ENCODE results near the gene KLHDC9. TPM values are rescaled to one million over a fixed set of nuclear protein-coding genes. Genes with fewer than 3 reads are reported as not detected.
A peak's percentile ranks its signal among the peaks of the same experiment; 100 is the strongest.

Gene KLHDC9
- total and polyA plus RNA-seq, 9 of the 15 experiments (the other 6 are each of a cell fraction or from before 2014, with no cell fraction given): not detected

DNA sequence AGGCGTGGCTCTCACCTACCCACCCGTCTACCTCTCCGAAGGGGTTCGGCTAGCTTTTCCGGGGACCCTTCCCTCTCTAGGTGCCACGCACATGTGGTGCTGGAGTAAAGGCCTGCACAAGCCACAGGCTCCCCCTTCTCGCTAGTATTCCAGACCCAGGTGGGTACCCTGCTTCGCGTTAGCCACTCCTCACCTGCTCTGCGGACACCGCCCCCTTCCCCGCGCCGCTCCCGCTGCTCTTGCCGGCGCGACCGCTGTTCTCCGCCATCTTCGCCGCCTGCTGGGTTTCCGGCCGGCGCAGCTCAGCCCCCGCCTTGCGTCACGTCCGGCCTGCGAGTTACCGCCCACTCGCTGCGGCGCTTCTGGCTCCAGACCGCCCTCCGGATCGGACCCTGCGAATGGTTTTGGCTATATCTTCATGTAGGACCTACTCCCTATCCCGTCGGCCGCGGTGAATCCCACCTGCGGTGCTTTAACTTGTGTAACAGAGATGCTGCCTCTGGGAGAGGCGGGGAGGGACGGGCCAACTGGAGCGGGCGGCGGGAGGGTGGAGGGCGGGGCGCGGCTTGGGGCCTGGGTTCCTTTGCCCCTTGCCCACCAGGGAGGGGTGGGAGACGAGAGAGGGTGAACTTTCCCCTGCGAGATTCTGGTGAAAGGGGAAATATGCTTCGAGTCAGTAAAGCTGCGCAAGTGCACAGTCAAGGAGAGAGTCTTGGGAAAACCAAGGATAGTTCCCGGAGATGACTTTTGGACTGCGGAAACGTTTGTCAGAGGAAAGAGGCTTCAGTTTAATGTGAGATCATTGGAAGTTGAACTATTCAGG is 19.8 kb downstream of the KLHDC9 start, which contains the start of the genes NIT1 and PFDN2 (continued):
- TF ChIP-seq, protein P1, sequence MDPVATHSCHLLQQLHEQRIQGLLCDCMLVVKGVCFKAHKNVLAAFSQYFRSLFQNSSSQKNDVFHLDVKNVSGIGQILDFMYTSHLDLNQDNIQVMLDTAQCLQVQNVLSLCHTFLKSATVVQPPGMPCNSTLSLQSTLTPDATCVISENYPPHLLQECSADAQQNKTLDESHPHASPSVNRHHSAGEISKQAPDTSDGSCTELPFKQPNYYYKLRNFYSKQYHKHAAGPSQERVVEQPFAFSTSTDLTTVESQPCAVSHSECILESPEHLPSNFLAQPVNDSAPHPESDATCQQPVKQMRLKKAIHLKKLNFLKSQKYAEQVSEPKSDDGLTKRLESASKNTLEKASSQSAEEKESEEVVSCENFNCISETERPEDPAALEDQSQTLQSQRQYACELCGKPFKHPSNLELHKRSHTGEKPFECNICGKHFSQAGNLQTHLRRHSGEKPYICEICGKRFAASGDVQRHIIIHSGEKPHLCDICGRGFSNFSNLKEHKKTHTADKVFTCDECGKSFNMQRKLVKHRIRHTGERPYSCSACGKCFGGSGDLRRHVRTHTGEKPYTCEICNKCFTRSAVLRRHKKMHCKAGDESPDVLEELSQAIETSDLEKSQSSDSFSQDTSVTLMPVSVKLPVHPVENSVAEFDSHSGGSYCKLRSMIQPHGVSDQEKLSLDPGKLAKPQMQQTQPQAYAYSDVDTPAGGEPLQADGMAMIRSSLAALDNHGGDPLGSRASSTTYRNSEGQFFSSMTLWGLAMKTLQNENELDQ (CRISPR knock-in tag; IDR thresholded peaks at IDR 0.05; ENCODE audit: borderline replicate concordance): no peak
- TF ChIP-seq NCOA1 (IDR thresholded peaks at IDR 0.05; ENCODE audit: low read depth) (no peak; the same call in 1 of the 2 replicates), CHD2 (IDR thresholded peaks at IDR 0.05; ENCODE audit: low read depth, low read length) (no peak), TBP (optimal IDR thresholded peaks at IDR 0.05; ENCODE audit: low read depth, low read length) (peak; percentile 80), ZNF444 (CRISPR knock-in tag; IDR thresholded peaks at IDR 0.05) (no peak), SAP30 (IDR thresholded peaks at IDR 0.05; ENCODE audit: borderline replicate concordance, insufficient read depth, low read depth, low read length, poor library complexity, severe bottlenecking) (peak; percentile 97), ETV1 (tag; conservative IDR thresholded peaks at IDR 0.05; ENCODE audit: low read depth) (peak; percentile 89), SMAD4 (CRISPR knock-in tag; conservative IDR thresholded peaks at IDR 0.05) (peak; percentile 42), SMARCC2 (IDR thresholded peaks at IDR 0.05; ENCODE audit: low read depth) (no peak), ZNF778 (CRISPR knock-in tag; IDR thresholded peaks at IDR 0.05) (no peak), BRCA1 (IDR thresholded peaks at IDR 0.05) (no peak), BRCA1 (CRISPR knock-in tag; IDR thresholded peaks at IDR 0.05) (no peak), ZBTB17 (CRISPR knock-in tag; IDR thresholded peaks at IDR 0.05) (peak; percentile 74), ELF4 (CRISPR knock-in tag; IDR thresholded peaks at IDR 0.05) (no peak), MAZ (CRISPR knock-in tag; conservative IDR thresholded peaks at IDR 0.05 in 1 of 2, IDR thresholded peaks at IDR 0.05 in 1 of 2) (peak; percentile 74 to 77; a peak in 3 of 4 replicates), ZNF316 (IDR thresholded peaks at IDR 0.05) (no peak), BRD9 (IDR thresholded peaks at IDR 0.05; ENCODE audit: low read depth, partially characterized antibody) (peak; percentile 65), ZNF174 (CRISPR knock-in tag; IDR thresholded peaks at IDR 0.05) (no peak), RUNX1 (IDR thresholded peaks at IDR 0.05; ENCODE audit: low read depth) (no peak), PPARD (CRISPR knock-in tag; IDR thresholded peaks at IDR 0.05) (no peak)
- TF ChIP-seq, protein P2, sequence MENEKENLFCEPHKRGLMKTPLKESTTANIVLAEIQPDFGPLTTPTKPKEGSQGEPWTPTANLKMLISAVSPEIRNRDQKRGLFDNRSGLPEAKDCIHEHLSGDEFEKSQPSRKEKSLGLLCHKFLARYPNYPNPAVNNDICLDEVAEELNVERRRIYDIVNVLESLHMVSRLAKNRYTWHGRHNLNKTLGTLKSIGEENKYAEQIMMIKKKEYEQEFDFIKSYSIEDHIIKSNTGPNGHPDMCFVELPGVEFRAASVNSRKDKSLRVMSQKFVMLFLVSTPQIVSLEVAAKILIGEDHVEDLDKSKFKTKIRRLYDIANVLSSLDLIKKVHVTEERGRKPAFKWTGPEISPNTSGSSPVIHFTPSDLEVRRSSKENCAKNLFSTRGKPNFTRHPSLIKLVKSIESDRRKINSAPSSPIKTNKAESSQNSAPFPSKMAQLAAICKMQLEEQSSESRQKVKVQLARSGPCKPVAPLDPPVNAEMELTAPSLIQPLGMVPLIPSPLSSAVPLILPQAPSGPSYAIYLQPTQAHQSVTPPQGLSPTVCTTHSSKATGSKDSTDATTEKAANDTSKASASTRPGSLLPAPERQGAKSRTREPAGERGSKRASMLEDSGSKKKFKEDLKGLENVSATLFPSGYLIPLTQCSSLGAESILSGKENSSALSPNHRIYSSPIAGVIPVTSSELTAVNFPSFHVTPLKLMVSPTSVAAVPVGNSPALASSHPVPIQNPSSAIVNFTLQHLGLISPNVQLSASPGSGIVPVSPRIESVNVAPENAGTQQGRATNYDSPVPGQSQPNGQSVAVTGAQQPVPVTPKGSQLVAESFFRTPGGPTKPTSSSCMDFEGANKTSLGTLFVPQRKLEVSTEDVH (IDR thresholded peaks at IDR 0.05; ENCODE audit: low read depth, partially characterized antibody): peak; percentile 68
- TF ChIP-seq, protein P3, sequence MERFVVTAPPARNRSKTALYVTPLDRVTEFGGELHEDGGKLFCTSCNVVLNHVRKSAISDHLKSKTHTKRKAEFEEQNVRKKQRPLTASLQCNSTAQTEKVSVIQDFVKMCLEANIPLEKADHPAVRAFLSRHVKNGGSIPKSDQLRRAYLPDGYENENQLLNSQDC (CRISPR knock-in tag; IDR thresholded peaks at IDR 0.05): no peak
- TF ChIP-seq, protein P4, sequence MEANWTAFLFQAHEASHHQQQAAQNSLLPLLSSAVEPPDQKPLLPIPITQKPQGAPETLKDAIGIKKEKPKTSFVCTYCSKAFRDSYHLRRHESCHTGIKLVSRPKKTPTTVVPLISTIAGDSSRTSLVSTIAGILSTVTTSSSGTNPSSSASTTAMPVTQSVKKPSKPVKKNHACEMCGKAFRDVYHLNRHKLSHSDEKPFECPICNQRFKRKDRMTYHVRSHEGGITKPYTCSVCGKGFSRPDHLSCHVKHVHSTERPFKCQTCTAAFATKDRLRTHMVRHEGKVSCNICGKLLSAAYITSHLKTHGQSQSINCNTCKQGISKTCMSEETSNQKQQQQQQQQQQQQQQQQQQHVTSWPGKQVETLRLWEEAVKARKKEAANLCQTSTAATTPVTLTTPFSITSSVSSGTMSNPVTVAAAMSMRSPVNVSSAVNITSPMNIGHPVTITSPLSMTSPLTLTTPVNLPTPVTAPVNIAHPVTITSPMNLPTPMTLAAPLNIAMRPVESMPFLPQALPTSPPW (CRISPR knock-in tag; IDR thresholded peaks at IDR 0.05): peak; percentile 76

Measured in K562 (cell line).